Hepatocyte (in vitro differentiated cells): ENCODE results near the gene MSX2. TPM values are rescaled to one million over a fixed set of nuclear protein-coding genes. Genes with fewer than 3 reads are reported as not detected.

Experiments used
- DNase-seq: peaks from one replicate; pipeline ENCODE4 v3.0.0-alpha.2; 2016; ENCODE audit warnings: low spot score
- H2AFZ ChIP-seq: fragments of 200-600 bp; sonication (generic); 2 replicates; pipeline ENCODE4 v1.6.0; 2016; ENCODE audit warnings: antibody characterized with exemption, mild to moderate bottlenecking
- H3K27ac ChIP-seq: fragments of 200-600 bp; sonication (generic); 2 replicates; pipeline ENCODE4 v1.5.1; 2016; ENCODE audit warnings: mild to moderate bottlenecking
- H3K27me3 ChIP-seq: fragments of 200-600 bp; sonication (generic); 2 replicates; pipeline ENCODE4 v1.6.1; 2016
- H3K36me3 ChIP-seq: fragments of 200-600 bp; sonication (generic); replicated peaks from 2 replicates; pipeline ENCODE4 v1.5.1; 2016; ENCODE audit warnings: low read depth; ENCODE audit not compliant: insufficient read depth
- H3K4me1 ChIP-seq: fragments of 200-600 bp; sonication (generic); 2 replicates; pipeline ENCODE4 v1.5.1; 2016; ENCODE audit warnings: mild to moderate bottlenecking, moderate library complexity; ENCODE audit not compliant: insufficient read depth
- H3K4me2 ChIP-seq: fragments of 200-600 bp; sonication (generic); 2 replicates; pipeline ENCODE4 v1.6.0; 2016
- H3K4me3 ChIP-seq: fragments of 200-600 bp; sonication (generic); 2 replicates; pipeline ENCODE4 v1.5.1; 2016; ENCODE audit warnings: mild to moderate bottlenecking
- H3K79me2 ChIP-seq: fragments of 200-600 bp; sonication (generic); 2 replicates; pipeline ENCODE4 v1.6.0; 2017; ENCODE audit warnings: mild to moderate bottlenecking
- H3K9me2 ChIP-seq: fragments of 200-600 bp; sonication (generic); replicated peaks from 2 replicates; pipeline ENCODE4 v1.6.0; 2017; ENCODE audit warnings: mild to moderate bottlenecking; ENCODE audit not compliant: insufficient read depth
- H3K9me3 ChIP-seq: fragments of 200-600 bp; sonication (generic); 2 replicates; pipeline ENCODE4 v1.5.1; 2016; ENCODE audit warnings: low read depth, mild to moderate bottlenecking
- H4K20me1 ChIP-seq: fragments of 200-600 bp; sonication (generic); 2 replicates; pipeline ENCODE4 v1.6.0; 2016; ENCODE audit warnings: mild to moderate bottlenecking; ENCODE audit not compliant: insufficient read depth, poor library complexity, severe bottlenecking
- CTCF ChIP-seq: fragments of 200-600 bp; sonication (generic); IDR thresholded peaks from 2 replicates; pipeline ENCODE4 v1.5.1; 2016; ENCODE audit warnings: antibody characterized with exemption, mild to moderate bottlenecking; ENCODE audit not compliant: poor library complexity
- EZH2 ChIP-seq: fragments of 200-600 bp; sonication (generic); IDR thresholded peaks from 2 replicates; pipeline ENCODE4 v1.6.1; 2016; ENCODE audit warnings: antibody characterized with exemption, mild to moderate bottlenecking, borderline replicate concordance
- EZH2phosphoT487 ChIP-seq: fragments of 200-600 bp; sonication (generic); IDR thresholded peaks from one replicate; pipeline ENCODE4 v1.6.1; 2018; ENCODE audit warnings: antibody characterized with exemption, mild to moderate bottlenecking, low read depth, moderate library complexity; ENCODE audit not compliant: unreplicated experiment, severe bottlenecking
- WGBS: methylation state at CpG from one replicate; pipeline ENCODE4 v1.1.6; 2016; ENCODE audit warnings: low lambda C conversion rate; ENCODE audit errors: missing lambda C conversion rate; 5-methylcytosine and 5-hydroxymethylcytosine counted together
- polyA plus RNA-seq: library from polyadenylated mRNA; unstranded; fragments of >200 nt; fragmentation: Nextera tagmentation; extraction: Ambion mirVana; gene quantifications from 2 replicates; pipeline ENCODE4 v1.2.1, GENCODE V29; 2016
- total RNA-seq: library from RNA; depleted of rRNA; stranded (reverse); fragments of >200 nt; gene quantifications from 2 replicates; pipeline ENCODE4 v1.2.3, GENCODE V29; 2014

MSX2 gene
- total and polyA plus RNA-seq, 2 experiments from 2014 or later, result 20.7 to 28.4 TPM

DNA sequence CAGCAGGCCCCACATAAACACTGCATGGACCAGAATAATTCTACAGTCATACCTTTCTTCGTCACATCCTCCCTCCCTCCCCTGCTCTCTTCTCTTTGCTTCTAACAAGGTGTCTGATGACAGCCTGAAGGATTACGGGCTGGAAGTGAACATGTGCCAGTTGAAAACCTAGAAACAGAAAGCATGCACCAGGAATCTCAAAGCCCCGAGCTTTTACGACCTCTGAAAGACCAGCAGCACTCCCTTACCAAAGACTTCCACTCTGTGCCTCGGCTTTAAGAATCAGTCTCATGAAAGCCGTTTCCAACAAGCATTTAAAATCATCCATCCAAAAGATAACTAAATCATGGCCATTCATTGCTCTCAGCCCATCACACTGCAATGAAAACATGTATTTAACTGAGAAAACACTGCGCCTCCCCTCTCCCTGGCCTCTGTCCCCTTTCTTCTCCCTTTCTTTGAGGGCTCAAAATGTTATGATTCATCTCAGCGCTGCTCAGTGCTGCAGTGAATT lies 21.3 kb downstream of the MSX2 start:
- no peak overlapping the region for H3K4me3 ChIP-seq
- TF ChIP-seq EZH2phosphoT487 (no peak), EZH2 (no peak), CTCF (no peak)
- no peaks in the 10 kb centered on the region for H4K20me1 ChIP-seq
- H2AFZ ChIP-seq, result no peak overlapping the region
- H3K9me3 ChIP-seq, result no peaks in the 10 kb centered on the region
- 30% methylated on average over 8 of the region's 8 CpGs for WGBS
- H3K27me3 ChIP-seq, result peaks cover 5% of the 10 kb centered on the region
- DNase-seq, result no peak
- no peaks in the 10 kb centered on the region for H3K9me2 ChIP-seq
- H3K36me3 ChIP-seq, result no peaks in the 10 kb centered on the region
- no peak overlapping the region for H3K27ac ChIP-seq
- no peaks in the 10 kb centered on the region for H3K79me2 ChIP-seq
- H3K4me2 ChIP-seq, result peak overlapping the region; percentile 2
- peaks cover 4% of the 10 kb centered on the region for H3K4me1 ChIP-seq

DNA sequence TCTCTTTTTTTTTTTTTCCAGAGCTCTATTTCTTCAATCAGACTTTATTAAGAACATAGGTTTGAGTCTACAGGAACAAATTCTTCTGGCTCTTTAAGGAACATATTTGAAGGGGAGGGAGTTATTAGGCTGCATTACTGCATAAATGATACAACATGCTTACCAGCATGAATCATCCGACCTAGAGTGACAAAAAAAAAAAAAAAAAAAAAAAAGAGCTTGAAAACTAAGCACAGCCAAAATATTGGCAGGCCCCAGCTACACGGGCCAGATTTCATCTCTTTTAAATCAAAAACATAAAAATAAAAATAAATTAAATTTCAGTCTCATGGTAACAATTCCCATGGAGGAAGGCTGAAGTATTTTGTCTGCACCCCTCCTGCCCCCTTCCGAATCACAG lies 26.3 kb downstream of the MSX2 start:
- TF ChIP-seq EZH2phosphoT487, result no peak
- no peak for TF ChIP-seq EZH2
- TF ChIP-seq CTCF, result no peak
- no peaks in the 10 kb centered on the region for H3K36me3 ChIP-seq
- WGBS, result 2% methylated on average over 3 of the region's 3 CpGs
- no peaks in the 10 kb centered on the region for H3K9me2 ChIP-seq
- H3K4me3 ChIP-seq, result peak overlapping the region; percentile 68
- no peak for DNase-seq
- peaks cover 4% of the 10 kb centered on the region for H3K4me1 ChIP-seq
- H2AFZ ChIP-seq, result peak overlapping the region; percentile 98
- no peaks in the 10 kb centered on the region for H4K20me1 ChIP-seq
- no peaks in the 10 kb centered on the region for H3K9me3 ChIP-seq
- H3K4me2 ChIP-seq, result peak overlapping the region; percentile 99
- peak overlapping the region; percentile 68 for H3K27ac ChIP-seq
- peaks cover 13% of the 10 kb centered on the region for H3K27me3 ChIP-seq
- no peaks in the 10 kb centered on the region for H3K79me2 ChIP-seq

GRCh38 chr5:174751154-174752000 lies 27.0 kb downstream of the MSX2 start:
- peak; percentile 59 for DNase-seq
- Histone ChIP-seq H3K27ac (peak overlapping the region; percentile 68), H3K9me3 (no peaks in the 10 kb centered on the region), H3K27me3 (peaks cover 13% of the 10 kb centered on the region), H3K79me2 (no peaks in the 10 kb centered on the region), H3K9me2 (no peaks in the 10 kb centered on the region), H2AFZ (peak overlapping the region; percentile 98), H3K4me2 (peak overlapping the region; percentile 99), H4K20me1 (no peaks in the 10 kb centered on the region), H3K4me1 (peaks cover 4% of the 10 kb centered on the region), H3K4me3 (peak overlapping the region; percentile 68), H3K36me3 (no peaks in the 10 kb centered on the region)
- TF ChIP-seq EZH2phosphoT487, result no peak
- no peak for TF ChIP-seq EZH2
- WGBS, result under 1% methylated on average over 82 of the region's 89 CpGs

DNA sequence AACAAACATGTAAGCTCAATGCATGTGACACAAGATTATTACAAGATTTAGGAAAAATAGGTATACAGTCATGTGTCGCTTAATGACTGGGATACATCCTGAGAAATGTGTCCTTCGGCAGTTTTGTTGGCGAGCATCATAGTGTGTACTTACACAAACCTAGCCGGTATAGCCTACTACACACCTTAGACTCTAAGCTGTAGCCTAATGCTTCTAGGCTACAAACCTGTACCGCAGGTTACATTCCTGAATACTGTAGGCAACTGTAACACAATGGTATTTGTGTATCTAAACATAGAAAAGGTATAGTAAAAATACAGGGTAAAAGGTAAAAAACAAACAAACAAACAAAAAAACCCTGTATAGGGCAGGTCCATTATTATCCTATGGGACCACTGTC lies 27.7 kb downstream of the MSX2 start:
- Histone ChIP-seq H2AFZ (no peak overlapping the region), H3K36me3 (no peaks in the 10 kb centered on the region), H3K4me2 (peak overlapping the region; percentile 99), H3K79me2 (no peaks in the 10 kb centered on the region), H4K20me1 (no peaks in the 10 kb centered on the region), H3K4me1 (peaks cover 4% of the 10 kb centered on the region), H3K9me2 (no peaks in the 10 kb centered on the region), H3K4me3 (no peak overlapping the region), H3K9me3 (no peaks in the 10 kb centered on the region), H3K27me3 (peaks cover 13% of the 10 kb centered on the region), H3K27ac (peak overlapping the region; percentile 68)
- TF ChIP-seq CTCF, result no peak
- no peak for TF ChIP-seq EZH2
- TF ChIP-seq EZH2phosphoT487, result no peak
- no peak for DNase-seq
- WGBS, result 80% methylated on average over 5 of the region's 5 CpGs
